ENCODE results near the gene H2AZ2.

The H2AZ2 gene

DNA sequence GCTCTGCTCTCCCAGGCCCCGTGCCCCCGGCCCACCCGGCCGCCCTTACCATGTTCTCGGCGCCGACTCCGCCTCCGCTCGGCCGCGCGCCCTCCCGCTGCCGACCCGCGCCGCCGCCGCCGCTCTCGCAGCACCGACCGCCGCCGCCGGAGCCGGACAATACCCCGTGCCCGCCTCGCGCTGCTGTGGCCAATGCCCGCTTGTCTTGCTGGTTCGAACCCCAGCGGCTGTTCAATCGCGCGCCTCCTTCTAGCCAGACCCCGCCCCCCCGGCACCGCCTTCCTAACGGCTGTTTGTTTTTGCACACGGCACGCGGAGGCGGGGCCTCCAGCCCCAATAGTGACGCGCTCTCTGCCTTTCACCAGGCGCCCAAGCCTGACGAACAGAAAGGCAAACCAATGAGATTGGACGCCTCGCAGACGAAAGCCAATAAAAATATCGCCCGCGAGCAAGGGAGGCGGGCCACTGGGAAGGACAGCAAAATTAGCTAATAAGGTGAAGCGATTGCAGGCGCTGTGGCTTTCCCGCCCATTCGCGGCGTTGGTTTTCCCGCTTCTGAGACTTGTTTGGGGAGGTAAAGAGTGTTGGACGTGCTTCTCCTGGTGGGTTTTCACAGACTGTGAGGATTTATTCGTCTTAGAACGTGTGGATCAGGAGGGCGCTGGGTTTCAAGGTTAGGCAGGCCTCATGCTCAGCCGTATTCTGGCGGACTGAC, at the start of gene H2AZ2:
Gene H2AZ2, minus strand, starts transcription at position 168 of the 715 bp plus-strand sequence. Its CDS starts 116 bp downstream, at position 52.
- in situ Hi-C loops (cut with MboI; ENCODE audit: low sequenced_read_pairs): loop anchor here (25.0 kb wide), 1 partner anchor 261 kb away; the partner anchor contains the start of gene TMED4

DNA sequence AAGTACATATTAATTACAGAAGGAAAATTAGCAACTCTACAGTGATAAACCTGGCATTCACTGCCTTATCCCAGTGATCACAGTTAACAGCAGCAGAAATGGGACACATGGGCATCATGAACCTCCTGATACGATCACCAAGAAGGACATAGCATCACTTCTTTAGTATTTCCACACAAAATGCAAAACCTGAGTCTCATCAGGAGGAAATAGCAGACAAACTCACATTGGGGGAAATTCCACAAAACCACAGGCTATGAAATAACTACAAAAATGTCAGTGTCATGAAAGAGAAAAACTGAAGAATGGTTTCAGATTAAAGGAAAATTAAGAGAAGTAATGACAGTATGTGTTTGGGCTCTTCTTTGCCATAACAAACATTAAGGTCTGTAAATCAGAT, 49.4 kb upstream of the H2AZ2 start:
- in situ Hi-C loops (cut with MboI; ENCODE audit: low sequenced_read_pairs): no loop called here

DNA sequence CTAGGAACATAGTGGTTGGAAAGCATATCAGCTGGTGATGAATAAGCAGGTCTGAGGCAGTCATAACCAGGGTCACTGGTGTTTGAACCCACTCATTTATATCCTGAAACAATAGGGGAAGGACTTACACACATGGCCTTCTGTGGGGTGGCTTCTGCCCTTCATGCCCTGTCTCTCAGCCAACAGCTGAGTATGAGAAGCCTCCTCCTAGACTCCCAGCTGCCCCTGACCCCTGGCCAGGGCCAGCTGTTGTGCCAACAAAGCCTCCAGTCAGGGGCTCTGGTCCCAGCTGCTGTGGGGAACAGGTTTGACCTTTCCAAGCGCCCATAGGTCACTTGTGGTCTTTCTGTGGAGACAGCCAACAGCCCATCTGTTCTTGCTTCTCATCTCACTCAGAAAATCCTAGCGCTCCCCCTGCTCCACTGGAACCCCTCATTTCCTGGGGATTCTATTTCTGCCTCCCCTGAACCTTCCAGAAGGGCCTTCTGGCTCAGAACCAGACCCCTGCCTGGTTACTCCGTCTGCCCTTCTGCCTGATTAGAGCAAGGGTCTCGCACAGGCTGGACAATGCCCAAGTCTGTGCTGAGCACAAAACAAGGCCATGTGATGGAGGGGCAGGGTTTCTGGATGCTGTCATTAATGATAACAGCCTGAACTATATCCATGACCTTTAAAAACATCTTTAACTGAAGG, 47.1 kb upstream of the H2AZ2 start:
- in situ Hi-C loops (cut with MboI; ENCODE audit: low sequenced_read_pairs): no loop called here

DNA sequence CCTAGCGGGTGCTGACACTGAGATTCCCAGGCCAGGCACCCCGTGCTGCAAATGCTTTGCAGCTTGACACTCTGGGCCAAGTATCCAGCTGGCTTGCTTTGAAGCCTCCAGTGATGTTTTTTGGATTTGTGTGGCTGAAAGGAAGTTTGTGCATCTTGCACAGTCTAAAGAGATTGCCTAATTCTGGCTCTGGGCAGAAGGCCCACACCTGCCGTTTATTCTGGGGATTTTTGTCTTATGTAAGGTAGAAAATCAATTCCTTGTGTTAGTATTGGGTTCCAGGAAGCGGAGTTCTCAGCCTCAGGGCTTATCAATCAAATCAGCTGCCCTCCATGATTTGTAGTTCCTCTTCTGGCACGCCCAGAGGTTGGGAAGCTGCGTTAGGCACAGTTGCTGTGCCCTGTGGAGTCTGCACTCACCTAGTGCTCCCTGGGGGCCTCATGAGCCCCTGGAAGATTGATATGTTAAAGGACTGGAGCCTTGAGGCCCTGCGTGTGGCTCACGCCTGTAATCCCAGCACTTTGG, 45.9 kb upstream of the H2AZ2 start:
- in situ Hi-C loops (cut with MboI; ENCODE audit: low sequenced_read_pairs): no loop called here

DNA sequence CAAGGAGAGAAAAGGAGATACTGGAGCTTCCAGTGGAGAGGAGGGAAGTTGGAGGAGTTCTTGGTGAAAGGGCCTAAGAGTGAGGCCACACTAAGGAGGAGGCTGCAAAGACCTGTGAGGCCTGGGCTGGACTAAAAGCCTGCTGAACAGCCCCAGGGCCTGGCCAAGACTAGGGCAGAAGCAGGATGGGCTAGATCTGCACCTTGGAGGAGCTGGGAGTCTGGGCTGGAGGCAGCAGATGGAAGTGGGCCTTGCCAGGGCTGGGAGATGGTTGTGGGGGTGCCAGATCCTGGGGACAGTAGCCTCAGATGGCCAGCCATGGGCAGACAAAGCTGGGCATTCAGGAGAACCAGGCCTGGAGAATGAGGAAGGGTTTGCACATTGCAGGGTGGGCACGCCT, 43.9 kb upstream of the H2AZ2 start:
- in situ Hi-C loops (cut with MboI; ENCODE audit: low sequenced_read_pairs): no loop called here

DNA sequence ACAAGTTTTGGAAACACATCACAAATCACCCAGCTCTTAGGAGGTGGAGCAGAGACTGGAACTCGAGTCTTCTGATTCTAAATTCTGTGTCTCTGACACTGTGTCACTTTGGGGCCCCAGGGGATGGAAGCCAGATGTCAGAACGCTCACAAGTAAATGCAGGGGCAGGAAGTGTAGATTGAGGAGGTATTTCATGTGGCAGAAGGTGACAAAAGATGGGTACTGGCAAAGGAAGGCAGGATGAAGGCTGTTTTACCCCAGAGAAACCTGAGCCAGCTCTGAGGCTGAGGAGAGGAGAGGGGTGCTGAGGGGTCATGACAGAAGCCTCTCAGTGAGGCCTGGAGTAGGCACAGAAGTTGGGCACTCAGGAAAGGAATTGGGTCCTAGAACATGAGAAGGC, 43.5 kb upstream of the H2AZ2 start:
- in situ Hi-C loops (cut with MboI; ENCODE audit: low sequenced_read_pairs): no loop called here

DNA sequence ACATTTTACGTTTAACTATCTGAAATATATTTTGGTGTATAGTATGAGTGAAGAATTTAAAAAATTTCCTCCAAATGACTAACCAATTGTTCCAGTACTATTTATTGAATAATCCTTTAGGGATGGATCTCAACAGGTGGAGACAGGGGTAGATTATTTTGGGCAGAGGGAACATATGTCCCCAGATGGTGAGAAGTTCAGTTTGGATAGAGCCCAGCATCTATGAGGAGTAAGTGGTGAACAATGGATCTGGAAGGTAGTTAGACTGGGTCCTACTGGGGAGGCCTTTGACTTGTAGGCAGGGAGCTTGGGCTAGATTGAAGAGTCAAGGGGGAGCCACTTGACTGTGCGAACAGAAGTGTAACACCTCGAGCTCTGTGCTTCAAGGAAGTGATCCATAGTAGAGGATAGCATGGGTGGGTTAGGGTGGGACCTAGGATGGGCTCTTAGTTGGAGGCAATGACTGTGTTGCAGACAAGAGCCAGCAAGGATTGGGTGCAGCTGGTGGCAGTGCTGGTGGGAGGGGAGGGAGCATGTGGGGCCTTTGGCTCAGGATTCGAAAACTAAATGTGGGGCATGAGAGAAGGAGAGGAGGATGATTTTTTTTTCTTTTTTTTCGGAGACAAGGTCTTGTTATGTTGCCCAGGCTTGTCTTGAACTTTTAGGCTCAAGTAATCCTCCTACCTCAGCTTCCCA, 41.3 kb upstream of the H2AZ2 start:
- in situ Hi-C loops (cut with MboI; ENCODE audit: low sequenced_read_pairs): no loop called here

DNA sequence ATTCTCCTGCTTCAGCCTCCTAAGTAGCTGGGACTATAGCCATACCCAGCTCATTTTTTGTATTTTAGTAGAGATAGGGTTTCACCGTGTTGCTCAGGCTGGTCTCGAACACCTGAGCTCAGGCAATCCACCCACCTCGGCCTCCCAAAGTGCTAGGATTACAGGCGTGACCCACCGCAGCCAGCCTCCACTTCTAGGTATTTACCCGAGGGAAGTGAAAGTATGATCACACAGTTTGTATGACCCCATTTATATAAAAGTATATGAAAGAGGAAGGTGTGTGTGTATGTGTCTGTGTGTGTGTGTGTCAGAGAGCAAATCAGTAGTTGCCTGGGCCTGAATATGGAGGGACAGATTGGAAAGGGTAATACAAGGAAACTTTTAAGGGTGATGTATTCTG, 39.4 kb upstream of the H2AZ2 start:
- in situ Hi-C loops (cut with MboI; ENCODE audit: low sequenced_read_pairs): no loop called here

DNA sequence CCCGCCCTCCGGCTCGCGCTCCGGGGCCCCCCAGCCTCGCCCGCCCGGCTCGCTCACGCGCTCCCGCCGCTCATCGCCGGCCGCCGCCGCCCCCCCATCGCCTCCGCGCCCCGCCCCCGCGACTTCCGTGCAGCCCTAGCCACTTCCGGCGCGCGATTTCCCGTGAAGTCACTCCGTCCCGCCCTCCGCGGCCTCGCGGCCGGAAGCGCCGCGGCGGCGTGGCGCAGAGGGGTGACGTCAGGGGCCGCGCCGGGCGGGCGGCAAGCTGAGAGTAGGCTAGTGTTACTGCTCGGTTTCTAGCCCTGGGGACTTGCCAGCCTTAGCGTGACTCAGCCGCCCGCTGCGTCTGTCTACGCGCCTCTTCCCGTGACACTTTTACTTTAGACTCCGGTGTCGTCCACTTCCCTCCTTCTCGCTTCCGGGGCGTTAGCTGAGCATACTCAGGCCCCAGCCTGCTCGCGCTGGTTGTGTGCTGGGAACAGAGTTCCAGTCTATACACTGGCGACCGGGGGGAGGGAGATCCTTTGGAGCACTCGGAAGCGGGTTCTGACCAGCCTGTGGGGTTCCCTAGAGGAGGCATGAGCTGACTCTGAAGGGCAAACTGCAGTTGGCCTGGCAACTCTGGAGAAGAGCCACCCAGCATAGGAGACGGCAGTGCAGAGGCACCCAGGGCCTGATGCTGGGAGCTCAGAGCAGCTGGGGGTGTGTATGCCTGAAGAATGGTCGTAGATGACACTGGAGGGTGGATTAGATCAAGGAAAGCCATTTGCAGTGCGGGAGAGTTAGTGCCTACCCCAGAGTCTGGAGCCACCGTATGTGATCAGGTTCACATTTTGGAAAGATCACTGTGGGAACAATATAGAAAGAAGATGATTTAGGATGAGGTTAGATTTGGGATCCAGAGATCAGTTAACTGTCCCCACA, 37.8 kb upstream of the H2AZ2 start, which contains the start of gene PURB:
Gene PURB, minus strand, starts transcription at position 137 of the 924 bp plus-strand sequence. CDS start 182 bp downstream, outside the sequence.
- in situ Hi-C loops (cut with MboI; ENCODE audit: low sequenced_read_pairs): no loop called here

DNA sequence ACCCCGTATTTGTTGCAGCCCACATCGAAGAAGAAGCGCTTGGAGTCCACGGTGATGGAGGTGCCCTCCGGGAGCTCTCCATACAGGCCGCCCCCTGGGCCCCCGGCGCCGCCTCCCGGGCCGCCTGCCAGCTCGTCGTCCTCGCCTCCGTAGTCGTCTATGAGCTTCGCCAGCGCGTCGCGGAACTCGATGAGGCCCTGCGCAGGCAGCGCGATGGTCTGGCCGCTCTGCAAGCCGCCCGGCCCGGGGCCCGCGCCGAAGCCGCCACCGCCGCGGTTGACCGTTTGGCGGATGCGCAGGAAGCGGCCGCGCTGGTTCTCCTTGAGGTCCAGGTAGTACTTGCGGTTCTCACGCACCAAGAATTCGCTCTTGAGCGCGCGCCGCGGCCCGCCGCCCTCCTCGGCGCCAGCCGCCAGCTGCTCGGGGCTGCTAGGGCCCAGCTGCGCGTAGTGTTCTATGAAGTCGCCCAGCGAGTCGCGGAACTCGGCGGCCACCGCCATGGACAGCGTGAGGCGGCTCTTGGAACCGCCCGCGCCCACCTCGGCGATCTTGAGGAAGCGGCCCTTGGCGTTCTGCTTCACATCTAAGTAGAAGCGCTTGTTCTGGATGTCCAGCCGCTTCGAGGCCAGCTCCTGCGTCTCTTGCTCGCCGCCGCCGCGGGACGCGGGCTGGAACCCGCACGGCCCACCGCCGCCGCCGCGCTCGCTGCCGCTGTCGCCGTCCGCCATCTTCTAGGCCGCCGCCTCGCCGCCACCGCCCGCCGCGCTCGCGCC, 36.9 kb upstream of the H2AZ2 start:
- in situ Hi-C loops (cut with MboI; ENCODE audit: low sequenced_read_pairs): no loop called here

DNA sequence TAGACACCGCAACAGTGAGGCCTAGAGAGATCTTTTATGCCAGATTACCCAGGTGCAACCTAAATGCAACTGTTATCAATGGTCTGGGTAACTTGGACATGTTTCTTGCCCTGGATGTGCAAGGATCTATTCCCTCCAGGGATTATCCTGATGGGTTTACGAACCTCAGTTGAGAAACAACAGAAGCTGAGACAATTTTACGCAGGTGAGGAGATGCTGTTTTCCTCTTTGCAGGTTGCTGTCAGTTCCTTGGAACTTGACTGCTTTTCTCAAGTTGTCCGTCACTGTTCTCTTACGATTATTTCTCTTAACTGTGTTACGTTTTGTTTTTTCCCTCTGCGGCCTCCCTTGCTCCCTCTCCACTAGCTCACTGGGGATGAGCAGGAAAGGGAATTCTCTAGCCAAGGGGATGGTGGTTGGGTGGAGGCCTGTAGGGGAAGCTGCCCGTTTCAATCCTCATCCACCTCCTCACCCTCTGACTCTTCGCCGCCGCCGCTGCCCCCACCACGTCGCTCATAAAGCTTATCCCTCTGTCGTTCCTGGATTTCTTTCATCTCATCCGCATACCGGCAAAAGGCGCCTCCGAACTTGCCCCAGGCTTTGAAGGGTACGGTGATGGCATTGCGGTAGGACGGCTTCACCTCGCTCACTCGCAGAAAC, 36.2 kb upstream of the H2AZ2 start:
- in situ Hi-C loops (cut with MboI; ENCODE audit: low sequenced_read_pairs): no loop called here

DNA sequence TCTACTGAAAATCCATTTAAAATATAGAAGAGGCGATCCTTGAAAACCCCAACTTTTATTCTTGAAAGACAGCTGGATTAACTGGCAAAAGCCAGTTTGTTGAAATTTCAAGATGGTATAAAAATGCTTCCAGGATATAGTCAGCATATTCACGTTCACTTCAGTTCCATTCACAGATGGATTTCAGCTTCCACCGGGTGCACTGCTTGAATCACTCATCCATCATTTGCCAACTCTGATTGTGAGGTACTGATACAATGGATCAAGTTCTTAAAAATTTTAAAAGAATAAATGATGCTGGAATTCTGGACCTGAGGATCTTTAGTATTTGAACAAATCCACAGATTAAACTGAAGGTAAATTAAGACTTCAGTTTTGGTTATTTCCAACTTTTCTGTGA, 35.0 kb upstream of the H2AZ2 start:
- in situ Hi-C loops (cut with MboI; ENCODE audit: low sequenced_read_pairs): no loop called here

DNA sequence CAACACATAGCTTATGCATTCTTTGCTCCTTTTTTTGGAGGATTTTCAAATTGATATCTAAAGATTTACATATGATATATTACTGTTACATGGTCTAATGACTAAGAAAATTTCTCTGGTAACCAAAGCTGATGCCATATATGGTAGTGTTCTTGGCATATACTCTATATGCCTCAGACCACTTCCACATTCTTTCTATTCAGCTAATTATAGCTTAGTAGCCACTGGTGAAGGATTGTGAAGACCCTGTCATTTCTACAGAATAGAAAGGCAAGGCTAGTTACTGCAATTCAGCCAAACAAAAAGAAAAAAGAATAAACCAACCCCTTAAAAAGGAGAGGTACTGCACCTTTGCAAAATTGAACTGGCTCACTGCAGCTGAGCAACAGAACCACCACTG, 33.7 kb upstream of the H2AZ2 start:
- in situ Hi-C loops (cut with MboI; ENCODE audit: low sequenced_read_pairs): no loop called here

DNA sequence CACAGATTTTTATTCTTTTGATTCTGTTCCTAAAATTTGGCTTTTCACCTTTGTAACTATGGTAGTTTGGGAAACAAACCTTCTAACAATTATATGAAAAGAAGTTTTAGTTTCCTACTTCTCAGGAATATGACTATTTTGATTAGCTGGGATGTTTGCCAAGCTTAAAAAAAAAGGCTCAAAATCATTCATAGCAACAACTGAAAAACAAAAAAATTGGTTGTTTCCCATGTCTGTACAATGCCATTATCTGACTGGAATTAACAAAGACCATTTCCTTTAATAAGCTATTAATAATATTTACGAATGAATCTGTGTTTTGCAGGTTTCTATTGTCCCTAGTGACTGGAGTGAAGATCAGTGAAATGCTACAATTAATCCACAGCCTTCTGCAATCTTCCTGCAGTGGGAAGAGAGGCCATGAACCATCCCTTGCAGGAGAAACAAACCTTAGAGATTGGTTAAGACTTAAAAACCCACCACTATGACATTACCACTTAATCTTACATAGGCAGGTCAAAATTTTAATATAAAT, 33.2 kb upstream of the H2AZ2 start:
- in situ Hi-C loops (cut with MboI; ENCODE audit: low sequenced_read_pairs): no loop called here

DNA sequence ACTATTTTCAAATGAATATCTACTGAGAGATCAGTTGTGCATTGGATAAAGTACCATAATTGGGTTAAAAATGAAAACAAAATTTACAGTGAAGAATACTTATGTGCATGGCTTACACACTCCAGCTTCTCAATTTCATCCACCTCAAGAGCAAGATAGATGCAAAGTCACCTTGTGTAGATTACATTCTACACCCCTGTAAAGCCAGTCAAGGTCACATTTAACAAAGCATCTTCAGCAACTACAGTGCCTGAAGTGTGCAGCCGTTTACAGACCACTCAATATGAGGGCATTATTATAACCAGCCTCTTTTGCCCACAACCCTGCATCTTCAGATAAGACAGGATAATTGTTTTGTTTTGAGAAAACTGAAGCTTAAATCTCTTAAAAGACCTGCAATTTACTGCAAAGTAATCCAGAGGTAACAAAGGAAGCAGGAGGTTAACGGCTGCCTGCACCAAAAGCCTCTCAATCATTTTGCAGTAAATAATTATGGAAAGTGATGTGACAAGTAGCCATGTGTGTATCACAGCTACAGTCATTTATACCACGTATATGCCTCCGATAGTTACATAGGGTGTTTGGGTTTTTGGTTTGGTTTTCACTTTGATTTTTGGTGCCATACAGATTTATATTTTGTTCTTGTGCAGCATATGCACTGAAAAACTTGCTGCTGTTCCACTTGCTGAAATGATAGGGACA, 32.6 kb upstream of the H2AZ2 start:
- in situ Hi-C loops (cut with MboI; ENCODE audit: low sequenced_read_pairs): no loop called here

DNA sequence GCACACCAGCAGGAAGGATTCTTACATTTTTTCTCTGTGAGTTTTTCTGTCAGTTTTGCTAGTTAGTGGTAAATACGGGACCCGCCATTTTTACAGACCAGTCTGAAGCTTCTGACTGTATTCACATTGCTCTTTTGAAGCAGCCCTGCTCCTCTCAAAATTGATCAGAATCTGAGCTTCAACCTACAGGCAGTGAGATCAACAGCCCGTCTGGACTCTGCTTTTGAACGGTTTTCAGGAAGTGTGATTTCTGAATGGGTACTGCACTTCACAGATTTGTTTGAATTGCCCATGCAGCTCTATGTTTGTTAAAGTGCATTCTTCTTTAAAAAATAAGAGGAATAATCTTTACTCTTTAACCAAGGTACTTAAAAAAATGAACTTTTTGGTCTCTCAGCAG, 28.5 kb upstream of the H2AZ2 start:
- in situ Hi-C loops (cut with MboI; ENCODE audit: low sequenced_read_pairs): no loop called here

DNA sequence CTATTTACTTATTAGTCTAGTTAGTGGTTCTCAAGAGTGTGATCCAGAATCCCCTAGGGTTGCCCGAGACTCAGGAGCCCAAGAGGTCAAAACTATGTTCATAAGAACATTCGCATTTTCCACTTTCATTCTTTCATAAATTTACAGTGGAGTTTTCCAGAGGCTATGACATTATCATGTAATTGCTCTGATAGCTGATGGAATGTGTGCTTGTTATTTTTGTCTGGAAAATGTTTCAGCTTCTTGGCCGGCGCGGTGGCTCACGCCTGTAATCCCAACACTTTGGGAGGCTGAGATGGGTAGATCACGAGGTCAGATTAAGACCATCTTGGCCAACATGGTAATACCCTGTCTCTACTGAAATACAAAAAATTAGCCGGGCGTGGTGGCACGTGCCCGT, 27.4 kb upstream of the H2AZ2 start:
- in situ Hi-C loops (cut with MboI; ENCODE audit: low sequenced_read_pairs): no loop called here

DNA sequence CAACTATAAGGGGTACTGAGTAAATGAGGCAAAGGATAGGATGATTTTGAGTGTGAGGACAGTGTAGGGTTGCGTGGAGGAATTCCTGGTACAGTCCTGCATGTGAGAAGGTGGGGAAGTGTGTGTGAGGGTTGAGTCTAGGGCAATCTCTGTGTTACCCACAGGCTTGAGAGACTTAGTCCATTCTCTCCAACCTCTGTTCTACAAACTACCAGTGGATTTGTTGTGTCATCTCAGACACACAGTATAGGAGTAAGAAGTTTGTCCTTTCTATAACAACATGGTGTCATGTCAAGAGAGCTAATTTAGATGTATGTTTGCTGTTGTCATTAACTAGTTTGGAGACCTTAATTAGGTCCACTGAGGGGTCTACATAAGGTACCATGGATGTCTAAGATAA, 24.9 kb upstream of the H2AZ2 start:
- in situ Hi-C loops (cut with MboI; ENCODE audit: low sequenced_read_pairs): no loop called here

All from HL-60/S4 treated with phorbol 12-myristate 13-acetate at 8.2 ng/mL for 4 days and 3 days (cell line).